Endothelial cell of umbilical vein (primary cell): ENCODE data around the gene USF3. TPM values are rescaled to one million over a fixed set of nuclear protein-coding genes. Genes with fewer than 3 reads are reported as not detected.

Experiments
- BruUV-seq: library from RNA; stranded (reverse); fragments of 400-500 nt; replicated peaks from 2 replicates; lab custom pipeline; 2021; lab: Mats Ljungman, UMichigan
- CTCF ChIA-PET: fragments of 300-600, 350-600 bp; sonication (Branson Sonifier 250); formaldehyde crosslinking; loops from one replicate; lab custom pipeline; 2021; ENCODE audit warnings: antibody characterized with exemption, inconsistent platforms; lab: Charles Lee
- POLR2A ChIA-PET: fragments of 300-600, 350-600 bp; sonication (Branson Sonifier 250); formaldehyde crosslinking; loops from one replicate; lab custom pipeline; 2021; ENCODE audit warnings: antibody characterized with exemption, inconsistent platforms; lab: Charles Lee
- DNase-seq: peaks from one replicate; pipeline ENCODE4 v3.0.0-alpha.2; 2011; ENCODE audit warnings: low read depth, low spot score
- FAIRE-seq: peaks from 2 replicates; lab custom pipeline; 2011; peaks lifted over from hg19 to GRCh38; lab: Jason Lieb, UNC
- H2AFZ ChIP-seq: 2 replicates; pipeline ENCODE4 v1.6.0; 2012; ENCODE audit warnings: low read depth, low read length, control low read depth, inconsistent platforms
- H3K27ac ChIP-seq: 2 replicates; pipeline ENCODE4 v1.5.1; 2011; ENCODE audit warnings: low read depth, mild to moderate bottlenecking, control low read depth, low read length, moderate library complexity; ENCODE audit not compliant: insufficient read depth
- H3K27me3 ChIP-seq, 2 experiments: 2 replicates each; pipeline versions ENCODE4 v1.6.0 to v1.6.1; 2011; ENCODE audit warnings: low read length in 2 of 2, mixed read lengths in 1 of 2; ENCODE audit not compliant: control insufficient read depth in 2 of 2, insufficient read depth in 2 of 2
- H3K36me3 ChIP-seq, 2 experiments: 2 replicates in 1 of 2; 3 replicates in 1 of 2; pipeline ENCODE4 v1.5.1; 2011; ENCODE audit warnings: low read length in 2 of 2, mild to moderate bottlenecking in 1 of 2, moderate library complexity in 1 of 2; ENCODE audit not compliant: control insufficient read depth in 2 of 2, insufficient read depth in 2 of 2; ENCODE audit errors: extremely low read depth in 1 of 2
- H3K4me1 ChIP-seq: 3 replicates; pipeline ENCODE4 v1.5.1; 2011; ENCODE audit warnings: mild to moderate bottlenecking, low read length; ENCODE audit not compliant: control insufficient read depth, insufficient read depth; ENCODE audit errors: extremely low read depth
- H3K4me2 ChIP-seq: 2 replicates; pipeline ENCODE4 v1.6.1; 2011; ENCODE audit warnings: low read length, control low read depth, mixed read lengths; ENCODE audit not compliant: insufficient read depth
- H3K4me3 ChIP-seq, 3 experiments: fragments of 200-600 bp in 1 of 3; sonication (generic), shearing (Covaris generic) in 1 of 3; replicated peaks in 1 of 3; 2 replicates each; pipeline ENCODE4 v1.5.1; 2011 to 2016; ENCODE audit warnings: control low read depth in 3 of 3, low read length in 3 of 3, mild to moderate bottlenecking in 2 of 3, inconsistent platforms in 1 of 3, low read depth in 1 of 3, moderate library complexity in 1 of 3; ENCODE audit not compliant: insufficient read depth in 1 of 3
- H3K79me2 ChIP-seq: 2 replicates; pipeline ENCODE4 v1.6.0; 2012; ENCODE audit warnings: low read length, inconsistent platforms; ENCODE audit not compliant: control insufficient read depth, insufficient read depth
- H3K9ac ChIP-seq: replicated peaks from 2 replicates; pipeline ENCODE3; 2011; ENCODE audit warnings: low read length, control low read depth; ENCODE audit not compliant: insufficient read depth; ENCODE audit errors: extremely low read depth
- H3K9me1 ChIP-seq: replicated peaks from 3 replicates; pipeline ENCODE4 v1.6.0; 2011; ENCODE audit warnings: mild to moderate bottlenecking, low read length; ENCODE audit not compliant: control insufficient read depth, insufficient read depth; ENCODE audit errors: extremely low read depth
- H3K9me3 ChIP-seq: replicated peaks from 2 replicates; pipeline ENCODE4 v1.5.1; 2012; ENCODE audit warnings: low read length, inconsistent platforms; ENCODE audit not compliant: control insufficient read depth, insufficient read depth
- H4K20me1 ChIP-seq: replicated peaks from 2 replicates; pipeline ENCODE3; 2011; ENCODE audit warnings: mild to moderate bottlenecking, low read length; ENCODE audit not compliant: control insufficient read depth, insufficient read depth; ENCODE audit errors: extremely low read depth
- EZH2 ChIP-seq: IDR thresholded peaks from 2 replicates; pipeline ENCODE4 v1.6.1; 2012; ENCODE audit warnings: borderline replicate concordance, low read depth, mild to moderate bottlenecking, moderate library complexity, low read length, inconsistent platforms; ENCODE audit not compliant: severe bottlenecking
- FOS ChIP-seq: IDR thresholded peaks from 2 replicates; pipeline ENCODE4 v1.6.1; 2011; ENCODE audit warnings: mild to moderate bottlenecking, low read length, moderate library complexity, borderline replicate concordance; ENCODE audit not compliant: insufficient read depth
- GATA2 ChIP-seq: IDR thresholded peaks from 2 replicates; pipeline ENCODE4 v1.7.0; 2011; ENCODE audit warnings: low read depth, mild to moderate bottlenecking, moderate library complexity, mixed read lengths, low read length; ENCODE audit not compliant: insufficient read length, insufficient read depth
- JUN ChIP-seq: IDR thresholded peaks from 2 replicates; pipeline ENCODE4 v1.6.1; 2011; ENCODE audit warnings: borderline replicate concordance, low read depth; ENCODE audit not compliant: insufficient read length, insufficient read depth
- MAX ChIP-seq: IDR thresholded peaks from 2 replicates; pipeline ENCODE4 v1.6.1; 2011; ENCODE audit not compliant: insufficient read depth, insufficient read length
- MYC ChIP-seq: IDR thresholded peaks from one replicate; pipeline ENCODE4 v1.6.1; 2011; ENCODE audit warnings: mild to moderate bottlenecking, low read depth, low read length
- POLR2A ChIP-seq: IDR thresholded peaks from 2 replicates; pipeline ENCODE4 v1.6.1; 2012; ENCODE audit warnings: low read depth, mild to moderate bottlenecking, control low read depth, low read length
- POLR2AphosphoS5 ChIP-seq: IDR thresholded peaks from 2 replicates; pipeline ENCODE4 v1.6.1; 2012; ENCODE audit warnings: low read depth, mild to moderate bottlenecking, control low read depth, low read length, moderate library complexity; ENCODE audit not compliant: insufficient read depth
- dilution Hi-C: fragments of 300-500 bp; cut with MboI; formaldehyde crosslinking; loops from one replicate; pipeline ENCODE4 v1.15.0; 2019; ENCODE audit warnings: low sequenced_read_pairs; ENCODE audit not compliant: extremely low pct_ligation_motif_present
- intact Hi-C: fragments of 100-400 bp; cut with micrococcal nuclease; formaldehyde crosslinking; loops from one replicate; pipeline ENCODE4 v1.10.0; 2022
- polyA plus RNA-seq, 4 experiments: library from polyadenylated mRNA; depleted of rRNA in 3 of 4; stranded (reverse) in 3 of 4; unstranded in 1 of 4; fragments of >200 nt; gene quantifications; 2 replicates each; pipeline versions ENCODE4 v1.2.1 to v1.2.3, GENCODE V29; 2011 to 2012; ENCODE audit warnings: missing spikeins in 1 of 4
- total RNA-seq: library from RNA; stranded (reverse); gene quantifications from 2 replicates; pipeline ENCODE4 v1.2.3, GENCODE V29; 2021
- TF ChIP-seq, protein P1 (sequence below), 2 donors: IDR thresholded peaks; 1 replicate in 1 of 2; 2 replicates in 1 of 2; pipeline ENCODE4 v1.5.1; 2011; ENCODE audit warnings: low read length in 2 of 2, mild to moderate bottlenecking in 2 of 2, moderate library complexity in 2 of 2, control low read depth in 1 of 2, inconsistent platforms in 1 of 2, low read depth in 1 of 2; ENCODE audit not compliant: insufficient read depth in 1 of 2; ENCODE audit errors: extremely low read depth in 1 of 2

The USF3 gene
- total and polyA plus RNA-seq, 2 donors (not counting 3 experiments of a cell fraction or from before 2014, with no cell fraction given): 7.0 to 10.5 TPM

DNA sequence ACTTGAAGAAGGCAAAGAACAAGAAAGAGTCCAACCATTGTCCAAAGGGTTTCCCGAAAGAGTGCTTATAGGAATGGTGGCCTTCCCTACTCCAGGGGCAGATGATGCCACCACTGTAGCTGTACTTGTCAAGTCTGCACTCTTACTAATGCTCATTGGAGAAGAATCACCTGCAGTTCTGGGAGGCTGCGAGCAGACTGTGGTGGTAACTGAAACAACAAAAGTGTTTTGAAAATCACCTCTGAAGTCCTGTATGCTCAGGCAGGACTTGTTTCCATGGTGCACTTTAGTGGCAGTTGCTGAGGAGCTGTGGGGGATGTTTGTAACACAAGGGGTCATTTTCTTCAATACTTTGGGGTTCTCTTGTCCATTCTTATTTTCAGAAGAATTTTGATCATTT, 36.0 kb downstream of the USF3 start:
- Histone ChIP-seq H3K4me3 (no peak overlapping the region), H4K20me1 (no peaks in the 10 kb centered on the region), H3K27me3 (no peaks in the 10 kb centered on the region), H3K9ac (no peak overlapping the region), H2AFZ (no peak overlapping the region), H3K9me3 (no peaks in the 10 kb centered on the region), H3K36me3 (peaks cover 9 to 14% of the 10 kb centered on the region in 2 experiments), H3K4me2 (no peak overlapping the region), H3K4me1 (no peaks in the 10 kb centered on the region), H3K9me1 (no peaks in the 10 kb centered on the region), H3K79me2 (no peaks in the 10 kb centered on the region), H3K27ac (no peak overlapping the region)
- CTCF ChIA-PET: no interaction called here
- TF ChIP-seq MYC: no peak
- no peak for TF ChIP-seq POLR2A
- TF ChIP-seq, protein P1, sequence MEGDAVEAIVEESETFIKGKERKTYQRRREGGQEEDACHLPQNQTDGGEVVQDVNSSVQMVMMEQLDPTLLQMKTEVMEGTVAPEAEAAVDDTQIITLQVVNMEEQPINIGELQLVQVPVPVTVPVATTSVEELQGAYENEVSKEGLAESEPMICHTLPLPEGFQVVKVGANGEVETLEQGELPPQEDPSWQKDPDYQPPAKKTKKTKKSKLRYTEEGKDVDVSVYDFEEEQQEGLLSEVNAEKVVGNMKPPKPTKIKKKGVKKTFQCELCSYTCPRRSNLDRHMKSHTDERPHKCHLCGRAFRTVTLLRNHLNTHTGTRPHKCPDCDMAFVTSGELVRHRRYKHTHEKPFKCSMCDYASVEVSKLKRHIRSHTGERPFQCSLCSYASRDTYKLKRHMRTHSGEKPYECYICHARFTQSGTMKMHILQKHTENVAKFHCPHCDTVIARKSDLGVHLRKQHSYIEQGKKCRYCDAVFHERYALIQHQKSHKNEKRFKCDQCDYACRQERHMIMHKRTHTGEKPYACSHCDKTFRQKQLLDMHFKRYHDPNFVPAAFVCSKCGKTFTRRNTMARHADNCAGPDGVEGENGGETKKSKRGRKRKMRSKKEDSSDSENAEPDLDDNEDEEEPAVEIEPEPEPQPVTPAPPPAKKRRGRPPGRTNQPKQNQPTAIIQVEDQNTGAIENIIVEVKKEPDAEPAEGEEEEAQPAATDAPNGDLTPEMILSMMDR (IDR thresholded peaks at IDR 0.05; ENCODE audit: extremely low read depth in 1 of 2, insufficient read depth in 1 of 2, low read depth in 1 of 2, low read length in 2 of 2): no peak
- no peak for TF ChIP-seq GATA2
- TF ChIP-seq FOS: no peak
- TF ChIP-seq POLR2AphosphoS5: no peak
- no peak for TF ChIP-seq MAX
- no peak for TF ChIP-seq JUN
- no peak for TF ChIP-seq EZH2
- dilution Hi-C loops: no loop called here
- POLR2A ChIA-PET: no interaction called here
- DNase-seq (no peak), FAIRE-seq (no peak)
- BruUV-seq: no TSS peak
- intact Hi-C loops: no loop called here
